NCI-H128 (cell line): ENCODE measurements around the gene CYP26A1.

Experiments
- DNase-seq: peaks from one replicate; lab custom pipeline; 2025; ENCODE audit not compliant: unreplicated experiment; lab: John Stamatoyannopoulos, UW

The CYP26A1 gene

GRCh38 chr10:93115661-93116383 is 42.1 kb downstream of the CYP26A1 start:
- DNase-seq, result no peak

- no peak for DNase-seq
These were observed 47.6 kb downstream of the CYP26A1 start for GRCh38 chr10:93121311-93121710.

GRCh38 chr10:93123766-93124165 is 50.1 kb downstream of the CYP26A1 start:
- DNase-seq, result no peak

- DNase-seq, result no peak
These were observed 51.1 kb downstream of the CYP26A1 start for GRCh38 chr10:93124580-93125318.

GRCh38 chr10:93125966-93126365 is 52.3 kb downstream of the CYP26A1 start:
- no peak for DNase-seq

GRCh38 chr10:93126483-93127052 is 52.9 kb downstream of the CYP26A1 start:
- no peak for DNase-seq
